ENCODE data around the gene MUC5AC.
"Not testable (repeated sequence)": the region's sequence is repeated elsewhere in the genome, so short reads cannot be mapped to it uniquely, and the experiment has no call there.

Gene MUC5AC, protein sequence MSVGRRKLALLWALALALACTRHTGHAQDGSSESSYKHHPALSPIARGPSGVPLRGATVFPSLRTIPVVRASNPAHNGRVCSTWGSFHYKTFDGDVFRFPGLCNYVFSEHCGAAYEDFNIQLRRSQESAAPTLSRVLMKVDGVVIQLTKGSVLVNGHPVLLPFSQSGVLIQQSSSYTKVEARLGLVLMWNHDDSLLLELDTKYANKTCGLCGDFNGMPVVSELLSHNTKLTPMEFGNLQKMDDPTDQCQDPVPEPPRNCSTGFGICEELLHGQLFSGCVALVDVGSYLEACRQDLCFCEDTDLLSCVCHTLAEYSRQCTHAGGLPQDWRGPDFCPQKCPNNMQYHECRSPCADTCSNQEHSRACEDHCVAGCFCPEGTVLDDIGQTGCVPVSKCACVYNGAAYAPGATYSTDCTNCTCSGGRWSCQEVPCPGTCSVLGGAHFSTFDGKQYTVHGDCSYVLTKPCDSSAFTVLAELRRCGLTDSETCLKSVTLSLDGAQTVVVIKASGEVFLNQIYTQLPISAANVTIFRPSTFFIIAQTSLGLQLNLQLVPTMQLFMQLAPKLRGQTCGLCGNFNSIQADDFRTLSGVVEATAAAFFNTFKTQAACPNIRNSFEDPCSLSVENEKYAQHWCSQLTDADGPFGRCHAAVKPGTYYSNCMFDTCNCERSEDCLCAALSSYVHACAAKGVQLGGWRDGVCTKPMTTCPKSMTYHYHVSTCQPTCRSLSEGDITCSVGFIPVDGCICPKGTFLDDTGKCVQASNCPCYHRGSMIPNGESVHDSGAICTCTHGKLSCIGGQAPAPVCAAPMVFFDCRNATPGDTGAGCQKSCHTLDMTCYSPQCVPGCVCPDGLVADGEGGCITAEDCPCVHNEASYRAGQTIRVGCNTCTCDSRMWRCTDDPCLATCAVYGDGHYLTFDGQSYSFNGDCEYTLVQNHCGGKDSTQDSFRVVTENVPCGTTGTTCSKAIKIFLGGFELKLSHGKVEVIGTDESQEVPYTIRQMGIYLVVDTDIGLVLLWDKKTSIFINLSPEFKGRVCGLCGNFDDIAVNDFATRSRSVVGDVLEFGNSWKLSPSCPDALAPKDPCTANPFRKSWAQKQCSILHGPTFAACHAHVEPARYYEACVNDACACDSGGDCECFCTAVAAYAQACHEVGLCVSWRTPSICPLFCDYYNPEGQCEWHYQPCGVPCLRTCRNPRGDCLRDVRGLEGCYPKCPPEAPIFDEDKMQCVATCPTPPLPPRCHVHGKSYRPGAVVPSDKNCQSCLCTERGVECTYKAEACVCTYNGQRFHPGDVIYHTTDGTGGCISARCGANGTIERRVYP (N-terminal part only)

DNA sequence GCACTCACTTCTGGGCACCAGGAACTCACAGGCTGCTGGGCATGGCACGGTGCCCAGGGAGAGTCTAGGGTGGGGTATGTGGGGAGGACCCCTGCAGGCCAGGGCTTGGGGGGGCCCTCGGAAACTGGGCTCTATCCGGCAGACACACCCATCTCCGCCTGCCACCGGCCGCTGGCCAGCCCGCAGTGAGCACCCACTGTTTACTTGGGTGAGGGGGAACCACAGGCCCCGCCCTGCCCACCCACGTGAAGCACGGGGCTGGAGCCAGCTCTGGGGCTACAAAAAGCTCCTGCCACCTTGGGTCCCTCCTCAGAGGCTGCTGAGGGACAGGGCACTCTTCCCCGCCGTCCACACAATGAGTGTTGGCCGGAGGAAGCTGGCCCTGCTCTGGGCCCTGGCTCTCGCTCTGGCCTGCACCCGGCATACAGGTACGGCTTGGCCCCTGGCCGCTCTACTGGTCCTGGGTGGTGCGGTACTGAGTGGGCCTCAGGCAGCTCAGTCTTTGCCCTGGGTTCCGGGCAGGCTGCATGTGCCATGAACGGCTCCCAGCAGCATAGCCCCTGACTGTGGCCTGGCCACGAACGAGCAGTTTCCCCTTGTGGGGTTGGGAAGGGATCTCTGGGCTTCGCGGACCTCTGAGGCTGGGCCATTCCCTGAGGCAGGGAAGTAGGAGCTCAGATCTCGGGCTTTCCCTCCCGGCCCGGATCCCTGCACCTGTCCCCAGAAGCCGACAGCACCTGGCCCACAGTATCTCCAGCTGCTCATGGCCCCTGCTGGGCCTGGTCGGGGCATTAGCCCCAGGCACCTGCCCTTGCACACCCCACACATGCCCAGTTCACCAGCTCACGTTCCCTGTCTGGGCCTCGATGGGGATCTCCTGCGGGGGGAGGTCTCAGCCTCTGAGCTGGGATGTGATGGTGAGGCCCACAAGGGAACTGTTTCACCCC, at the start of gene MUC5AC:
MUC5AC (plus strand) TSS at position 309 of the 947 bp plus-strand sequence; CDS start at position 356, 47 bp downstream.
- no peak for DNase-seq

DNA sequence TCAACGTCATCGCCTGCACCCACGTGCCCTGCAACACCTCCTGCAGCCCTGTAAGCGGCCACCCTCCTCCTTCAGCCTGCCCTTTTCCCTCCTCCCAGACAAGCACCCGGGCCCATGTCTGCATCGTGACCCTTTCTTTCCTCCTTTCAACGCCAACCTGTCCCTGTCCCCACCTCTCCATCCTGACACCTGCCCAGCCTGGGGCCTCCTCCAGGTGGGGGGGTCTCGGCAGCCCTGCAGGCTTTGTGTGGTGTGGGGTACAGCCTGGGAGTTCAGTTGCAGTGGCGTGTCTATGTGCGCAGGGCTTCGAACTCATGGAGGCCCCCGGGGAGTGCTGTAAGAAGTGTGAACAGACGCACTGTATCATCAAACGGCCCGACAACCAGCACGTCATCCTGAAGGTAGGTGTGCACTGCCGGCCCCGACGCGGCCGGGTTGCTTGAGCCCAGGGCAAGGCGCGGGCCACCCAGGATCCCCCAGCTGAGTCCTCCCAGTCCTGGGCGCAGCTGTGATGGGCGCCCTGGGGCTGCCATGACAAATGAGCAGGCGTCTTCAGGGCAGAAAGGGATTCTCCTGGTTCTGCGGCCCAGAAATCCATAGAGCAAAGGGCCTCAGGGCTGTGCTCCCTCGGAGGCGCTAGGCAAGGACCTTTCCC, 49.4 kb upstream of the MUC5AC start:
- no peak for DNase-seq

DNA sequence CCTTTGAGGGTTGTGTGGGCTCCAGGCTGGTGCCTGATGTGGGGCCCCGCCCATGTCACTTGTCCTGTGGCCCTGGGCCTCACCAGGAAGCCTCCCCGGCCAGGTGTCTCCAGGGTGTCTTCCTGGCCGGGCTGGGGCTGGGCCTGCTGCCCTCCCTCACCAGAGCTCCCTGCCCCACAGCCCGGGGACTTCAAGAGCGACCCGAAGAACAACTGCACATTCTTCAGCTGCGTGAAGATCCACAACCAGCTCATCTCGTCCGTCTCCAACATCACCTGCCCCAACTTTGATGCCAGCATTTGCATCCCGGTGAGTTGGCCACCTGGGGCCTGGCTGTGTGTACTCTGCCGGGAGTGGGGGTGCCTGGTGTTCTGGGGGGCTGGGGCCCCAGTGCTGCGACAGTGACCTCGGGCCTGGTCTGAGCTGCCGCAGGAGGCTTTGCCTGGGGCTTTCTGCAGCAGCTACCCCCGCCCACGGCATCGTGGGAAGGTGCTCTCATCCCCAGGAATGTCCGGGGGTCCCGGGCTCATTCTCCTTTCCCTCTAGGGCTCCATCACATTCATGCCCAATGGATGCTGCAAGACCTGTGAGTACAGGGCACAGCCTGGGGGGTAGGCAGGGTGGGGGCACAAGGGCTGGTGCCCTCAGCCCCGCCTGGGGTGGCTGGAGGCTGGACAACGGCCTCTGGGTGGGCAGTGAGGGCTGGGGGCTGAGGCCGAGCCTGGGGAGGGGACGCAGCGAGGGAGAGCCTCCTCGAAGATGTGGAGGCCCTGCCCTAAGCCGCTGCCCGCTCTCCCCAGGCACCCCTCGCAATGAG, 48.4 kb upstream of the MUC5AC start:
- DNase-seq = no peak

DNA sequence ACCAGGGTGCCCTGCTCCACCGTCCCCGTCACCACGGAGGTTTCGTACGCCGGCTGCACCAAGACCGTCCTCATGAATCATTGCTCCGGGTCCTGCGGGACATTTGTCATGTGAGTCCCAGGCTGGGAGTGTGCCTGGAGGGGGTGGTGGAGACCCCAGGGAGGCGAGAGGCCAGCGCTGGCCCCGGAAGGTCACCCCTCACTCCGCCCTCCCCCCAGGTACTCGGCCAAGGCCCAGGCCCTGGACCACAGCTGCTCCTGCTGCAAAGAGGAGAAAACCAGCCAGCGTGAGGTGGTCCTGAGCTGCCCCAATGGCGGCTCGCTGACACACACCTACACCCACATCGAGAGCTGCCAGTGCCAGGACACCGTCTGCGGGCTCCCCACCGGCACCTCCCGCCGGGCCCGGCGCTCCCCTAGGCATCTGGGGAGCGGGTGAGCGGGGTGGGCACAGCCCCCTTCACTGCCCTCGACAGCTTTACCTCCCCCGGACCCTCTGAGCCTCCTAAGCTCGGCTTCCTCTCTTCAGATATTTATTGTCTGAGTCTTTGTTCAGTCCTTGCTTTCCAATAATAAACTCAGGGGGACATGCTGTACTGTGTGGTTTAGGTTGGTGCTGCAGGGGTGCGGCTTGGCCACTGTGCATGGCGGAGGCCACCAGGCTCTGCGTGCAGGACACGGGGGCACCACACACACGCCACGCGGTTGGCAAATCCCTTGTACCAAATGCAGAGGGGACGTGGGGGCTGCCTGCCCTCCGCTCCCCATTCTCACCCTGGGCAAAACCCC, 47.6 kb upstream of the MUC5AC start:
- DNase-seq = no peak

DNA sequence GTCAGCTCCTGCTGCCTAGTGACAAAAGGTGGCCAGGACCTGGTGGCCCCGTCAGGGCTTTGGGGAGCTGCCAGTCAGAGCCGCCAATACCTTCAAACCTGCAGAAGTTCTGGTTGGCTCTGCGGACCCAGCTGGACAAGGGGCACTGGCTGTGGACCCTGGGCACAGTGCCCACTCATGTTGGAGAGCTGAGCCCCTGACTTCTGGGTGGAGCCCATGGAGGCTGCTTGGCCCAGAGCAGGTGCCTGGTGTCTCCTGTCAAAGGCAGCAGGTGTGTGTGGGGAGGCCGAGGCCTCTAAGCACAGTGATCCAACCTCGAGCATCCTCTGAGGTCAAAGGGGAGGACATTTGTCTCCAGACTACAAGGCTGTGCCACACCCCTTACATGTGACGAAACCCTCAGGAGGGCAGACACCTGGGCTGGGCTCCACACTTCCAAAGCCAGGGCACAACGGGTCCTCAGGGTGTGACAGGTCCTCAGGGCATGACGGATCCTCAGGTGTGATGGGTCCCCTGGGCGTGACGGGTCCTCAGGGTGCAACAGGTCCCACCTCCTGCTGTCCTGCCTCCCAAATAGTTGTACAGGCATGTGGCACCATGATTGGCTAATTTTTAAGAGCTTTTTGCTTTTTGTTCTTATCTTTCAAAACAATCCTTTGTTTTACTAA, 46.1 kb upstream of the MUC5AC start:
- no peak for DNase-seq

DNA sequence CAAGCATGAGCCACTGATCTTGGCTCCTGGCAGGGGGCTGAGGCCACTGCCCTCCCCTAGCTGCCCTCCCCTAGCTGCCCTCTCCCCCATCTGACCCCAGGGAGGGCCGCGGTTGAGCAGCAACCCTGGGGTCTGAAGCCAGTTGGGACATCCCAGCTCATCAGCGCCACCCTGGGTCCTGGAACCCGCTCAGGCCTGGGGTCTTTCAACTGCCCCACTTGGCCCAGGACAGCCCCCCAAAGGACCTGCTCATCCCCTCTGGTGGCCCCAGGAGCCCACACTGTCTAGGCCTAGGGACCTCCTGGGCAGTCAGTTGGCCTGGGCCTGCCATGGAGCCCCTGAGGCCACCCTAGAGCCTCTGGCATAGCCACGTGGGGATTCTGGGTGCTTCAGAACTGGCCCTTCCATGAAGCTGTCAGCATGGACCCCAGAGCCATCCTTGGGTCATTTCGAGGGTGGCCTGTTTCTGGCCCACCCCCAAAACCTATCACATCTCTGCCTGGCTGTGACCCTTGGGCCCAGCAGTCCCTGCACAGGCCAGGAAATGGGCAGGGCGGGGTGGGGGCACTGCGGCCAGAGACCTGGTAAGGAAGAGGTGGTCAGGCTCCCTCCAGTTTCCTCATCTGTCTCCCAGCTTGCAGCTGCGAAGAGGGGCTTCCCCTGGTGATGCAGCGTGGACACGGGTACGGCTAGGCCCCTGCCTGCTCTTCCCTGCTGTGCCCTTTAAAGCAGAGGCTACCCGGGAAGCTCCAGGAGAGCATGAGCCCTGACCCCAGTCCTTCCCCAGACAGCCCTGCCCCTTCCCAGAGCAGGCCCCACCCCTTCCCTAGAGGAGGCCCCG, 45.2 kb upstream of the MUC5AC start:
- no peak for DNase-seq

DNA sequence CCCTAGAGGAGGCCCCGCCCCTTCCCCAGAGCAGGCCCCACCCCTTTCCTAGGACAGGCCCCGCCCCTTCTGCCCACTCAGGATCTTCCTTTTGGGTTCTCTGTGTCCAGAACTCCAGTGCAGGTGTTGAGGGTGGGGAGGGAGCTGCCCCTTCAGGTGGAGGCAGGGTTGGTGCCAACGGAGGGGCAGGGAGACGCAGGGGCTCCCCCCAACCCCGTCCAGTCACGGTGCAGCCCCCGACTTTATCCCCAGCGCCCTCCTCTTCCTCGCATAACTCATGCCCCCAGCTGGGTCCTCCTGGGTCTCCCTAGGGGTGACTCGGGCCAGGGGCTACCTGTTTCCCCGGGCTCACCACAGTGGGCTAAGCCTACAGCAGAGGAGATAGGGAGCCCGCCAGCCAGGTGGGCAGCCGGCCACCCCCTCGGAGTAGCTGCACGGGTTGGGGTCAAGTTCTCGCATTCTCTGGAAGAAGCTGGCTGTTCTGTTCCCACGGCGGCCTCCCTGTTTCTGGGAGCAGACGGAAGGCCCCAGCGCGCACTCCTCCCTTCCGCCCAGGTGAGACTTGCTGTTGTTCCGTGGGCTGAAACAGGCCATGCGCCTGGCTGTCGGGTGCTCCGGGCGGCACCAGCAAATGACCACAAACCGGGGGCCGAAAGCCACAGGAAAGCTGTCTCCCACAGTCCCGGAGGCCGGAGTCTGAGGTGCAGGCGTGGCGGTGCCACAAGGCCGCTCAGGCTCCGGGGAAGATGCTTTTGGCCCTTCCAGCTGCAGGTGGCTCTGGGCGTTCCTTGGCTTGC, 44.1 kb upstream of the MUC5AC start:
- DNase-seq = no peak

DNA sequence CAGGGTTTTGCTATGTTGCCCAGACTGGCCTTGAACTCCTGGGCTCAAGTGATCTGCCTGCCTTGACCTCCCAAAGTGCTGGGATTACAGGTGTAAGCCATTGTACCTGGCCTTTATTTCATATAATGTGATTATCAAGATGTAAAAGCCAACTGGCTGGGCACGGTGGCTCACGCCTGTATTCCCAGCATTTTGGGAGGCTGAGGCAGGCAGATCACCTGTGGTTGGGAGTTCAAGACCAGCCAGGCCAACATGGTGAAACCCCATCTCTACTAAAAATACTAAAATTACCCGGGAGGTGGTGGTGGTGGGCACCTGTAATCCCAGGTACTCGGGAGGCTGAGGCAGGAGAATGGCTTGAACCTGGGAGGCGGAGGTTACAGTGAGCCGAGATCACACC, 42.5 kb upstream of the MUC5AC start:
- not testable (repeated sequence) for DNase-seq

DNA sequence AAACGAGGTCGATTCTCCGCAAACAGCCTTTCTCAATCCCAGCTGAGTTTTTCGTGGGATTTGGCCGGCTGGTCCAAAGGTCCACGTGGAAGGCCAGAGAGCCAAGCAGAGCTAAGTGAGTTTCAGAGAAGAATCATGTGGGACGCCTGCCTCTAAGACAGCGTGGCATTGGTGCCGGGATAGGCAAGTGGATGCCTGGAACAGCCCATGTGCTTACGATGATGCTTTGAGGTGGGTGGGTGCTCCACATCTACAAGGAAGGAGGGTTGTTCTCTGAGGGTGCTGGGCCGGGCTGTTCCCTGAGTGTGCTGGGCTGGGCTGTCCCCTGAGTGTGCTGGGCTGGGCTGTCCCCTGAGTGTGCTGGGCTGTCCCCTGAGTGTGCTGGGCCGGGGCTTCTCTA, 41.6 kb upstream of the MUC5AC start:
- DNase-seq = no peak

DNA sequence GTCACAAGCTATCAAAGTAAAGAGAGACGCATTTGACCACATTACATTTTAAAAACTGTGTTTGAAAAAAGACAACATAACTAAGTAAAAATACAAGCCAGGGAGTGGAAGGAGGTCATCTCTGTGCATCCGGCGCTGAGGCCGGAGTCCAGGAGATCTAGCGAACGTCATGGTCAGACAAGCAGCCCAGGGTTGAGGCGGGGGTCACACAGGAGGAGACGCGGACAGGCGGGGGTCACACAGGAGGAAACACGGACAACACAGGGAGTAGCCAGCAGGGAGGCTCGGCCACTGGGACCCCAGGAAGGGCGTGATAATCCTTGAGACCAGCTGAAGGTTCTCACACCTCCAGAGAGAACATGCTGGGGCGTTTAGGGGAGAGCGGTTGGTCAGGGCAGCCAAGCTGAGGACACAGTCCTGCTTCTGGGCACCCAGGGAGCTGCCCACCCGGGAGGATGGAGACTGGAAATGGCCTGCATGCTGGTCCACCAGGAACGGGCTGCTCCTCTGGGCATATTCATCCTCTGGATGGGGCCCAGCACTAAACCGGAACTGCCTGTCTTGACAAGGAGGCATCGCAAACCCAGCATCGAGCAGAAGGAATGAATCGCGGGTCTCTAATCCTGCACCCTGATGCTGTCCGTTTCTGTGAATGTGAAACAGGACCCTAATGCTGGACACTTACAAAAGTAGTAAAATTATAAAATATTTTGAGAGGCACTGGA, 40.9 kb upstream of the MUC5AC start:
- DNase-seq = no peak

DNA sequence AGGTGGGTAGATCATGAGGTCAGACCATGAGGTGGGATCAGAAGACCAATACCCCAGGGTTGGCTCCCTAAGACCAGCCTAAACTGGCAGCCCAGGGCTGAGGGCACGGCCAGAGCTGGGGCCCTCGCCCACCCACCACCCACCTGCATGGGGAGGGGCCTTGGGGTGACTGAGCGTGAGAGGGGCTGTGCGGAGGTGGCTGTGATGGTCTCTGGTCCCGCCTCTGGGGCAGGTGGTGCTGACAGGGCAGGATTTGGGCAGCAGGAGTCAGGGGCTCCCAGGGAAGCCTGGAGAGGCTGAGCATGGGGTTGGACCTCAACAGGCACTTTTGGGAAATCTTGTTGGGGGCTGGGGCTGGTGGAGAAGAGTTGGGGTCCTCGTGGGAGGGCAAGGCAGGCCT, 39.8 kb upstream of the MUC5AC start:
- DNase-seq = no peak

DNA sequence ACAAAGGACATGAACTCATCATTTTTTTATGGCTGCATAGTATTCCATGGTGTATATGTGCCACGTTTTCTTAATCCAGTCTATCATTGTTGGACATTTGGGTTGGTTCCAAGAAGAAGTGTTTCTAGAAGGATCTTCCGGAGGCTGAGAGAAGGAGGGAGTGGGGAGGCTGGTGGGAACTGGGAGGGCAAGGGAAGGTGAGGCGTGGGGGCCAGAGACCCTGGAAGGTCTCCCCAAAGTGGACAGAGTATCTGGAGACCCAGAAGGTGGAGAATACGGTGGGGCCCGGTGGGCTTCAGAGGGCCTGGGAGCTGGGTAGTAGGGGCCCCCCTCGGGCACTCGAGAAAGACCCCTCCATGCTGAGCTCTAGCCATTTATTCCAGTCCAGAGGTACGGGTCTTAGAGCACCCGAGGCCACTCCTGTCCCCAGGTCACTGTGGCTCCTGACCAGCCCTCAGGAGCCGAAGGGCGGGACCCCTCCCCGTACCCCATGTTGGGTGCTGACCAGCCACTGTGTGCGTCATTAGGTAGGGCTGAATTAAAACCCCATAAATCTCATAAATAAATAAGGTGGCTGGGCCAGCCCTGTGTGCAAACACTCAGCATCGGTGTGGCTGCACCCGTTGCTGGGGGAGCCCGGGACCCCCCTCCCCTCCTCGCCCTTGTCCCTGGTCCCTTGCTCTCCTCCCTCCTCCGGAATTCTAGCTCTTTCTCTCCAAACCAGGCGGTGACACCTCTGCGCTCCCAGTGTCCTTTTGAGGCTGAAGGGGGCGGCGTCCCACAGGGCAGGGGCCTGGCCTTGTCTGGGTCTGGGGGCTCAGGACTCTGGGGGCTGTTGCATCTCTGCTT, 38.8 kb upstream of the MUC5AC start:
- no peak for DNase-seq

DNA sequence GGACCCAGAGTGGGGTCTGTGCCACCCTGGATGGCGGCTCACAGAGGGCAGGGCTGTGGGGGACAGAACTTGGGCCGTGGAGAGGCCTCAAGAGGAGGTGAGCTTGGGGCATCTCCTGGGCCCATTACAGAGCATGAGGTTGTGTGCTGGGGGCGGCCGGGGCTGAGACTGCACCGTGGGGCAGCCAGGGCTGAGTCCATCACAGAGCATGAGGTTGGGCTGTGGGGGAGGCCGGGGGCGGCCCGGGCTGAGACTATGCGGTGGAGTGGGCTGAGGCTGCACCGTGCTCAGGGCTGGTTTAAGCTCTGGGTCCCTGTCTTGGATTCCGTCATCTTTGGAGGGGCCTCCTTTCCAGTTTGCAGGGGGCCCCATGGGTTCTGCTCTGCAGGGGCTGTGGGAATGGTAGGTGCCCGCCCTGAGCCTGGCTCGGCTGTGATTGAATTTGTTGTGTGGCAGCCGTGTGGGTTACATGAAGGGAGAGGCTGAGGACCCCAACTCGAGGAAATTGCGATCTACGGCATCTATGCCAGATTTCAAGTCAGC, 38.1 kb upstream of the MUC5AC start:
- no peak for DNase-seq

DNA sequence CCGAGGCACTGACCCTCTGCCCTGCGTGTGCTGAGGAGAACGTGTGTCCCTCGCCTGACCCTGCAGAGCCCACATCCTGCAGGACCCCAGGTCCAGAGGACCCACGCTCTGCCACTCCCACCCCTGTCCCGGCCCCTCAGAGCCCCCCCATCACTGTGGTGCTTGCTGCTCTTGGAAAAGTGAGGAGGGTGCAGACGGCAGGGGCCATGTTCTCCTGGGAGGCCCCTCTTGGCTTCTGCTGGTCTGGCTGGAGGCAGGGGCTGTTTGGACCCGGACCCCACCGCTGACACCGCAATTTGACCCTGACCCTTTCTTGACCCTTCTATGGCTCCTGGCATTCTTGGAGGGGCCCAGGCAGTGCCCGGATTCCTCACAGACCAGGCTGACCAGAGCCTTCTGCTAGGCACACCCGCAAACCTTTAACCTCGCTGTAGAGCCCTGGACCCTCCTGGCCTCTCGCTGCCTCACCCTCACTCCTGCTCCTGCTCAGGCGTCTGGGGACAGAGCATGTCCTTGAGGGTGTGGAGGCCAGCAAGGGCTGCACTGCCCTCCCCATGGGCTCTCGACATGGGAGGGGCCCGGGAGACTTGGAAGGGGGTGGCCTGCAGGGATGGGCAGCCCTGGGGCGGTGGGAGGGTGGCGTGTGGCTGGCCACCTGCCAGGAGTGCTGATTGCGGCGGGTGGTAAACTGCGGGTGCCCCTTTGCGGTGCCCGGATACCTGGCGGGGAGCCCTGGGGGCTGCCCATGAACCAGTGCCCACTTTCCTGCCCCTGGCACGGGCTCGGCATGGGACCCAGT, 37.0 kb upstream of the MUC5AC start:
- DNase-seq = no peak

All from CD4-positive, alpha-beta T cell treated with Interleukin-4 for 4 hours (primary cell).